NCI-H146 treated with DMSO at 0.1 percent for 48 hours (cell line): ENCODE results near the gene ZNF786.
"Not testable (repeated sequence)": the region's sequence is repeated elsewhere in the genome, so short reads cannot be mapped to it uniquely, and the experiment has no call there.

Experiments
- DNase-seq: peaks from one replicate; lab custom pipeline; 2025; ENCODE audit not compliant: unreplicated experiment; lab: John Stamatoyannopoulos, UW

Gene ZNF786

DNA sequence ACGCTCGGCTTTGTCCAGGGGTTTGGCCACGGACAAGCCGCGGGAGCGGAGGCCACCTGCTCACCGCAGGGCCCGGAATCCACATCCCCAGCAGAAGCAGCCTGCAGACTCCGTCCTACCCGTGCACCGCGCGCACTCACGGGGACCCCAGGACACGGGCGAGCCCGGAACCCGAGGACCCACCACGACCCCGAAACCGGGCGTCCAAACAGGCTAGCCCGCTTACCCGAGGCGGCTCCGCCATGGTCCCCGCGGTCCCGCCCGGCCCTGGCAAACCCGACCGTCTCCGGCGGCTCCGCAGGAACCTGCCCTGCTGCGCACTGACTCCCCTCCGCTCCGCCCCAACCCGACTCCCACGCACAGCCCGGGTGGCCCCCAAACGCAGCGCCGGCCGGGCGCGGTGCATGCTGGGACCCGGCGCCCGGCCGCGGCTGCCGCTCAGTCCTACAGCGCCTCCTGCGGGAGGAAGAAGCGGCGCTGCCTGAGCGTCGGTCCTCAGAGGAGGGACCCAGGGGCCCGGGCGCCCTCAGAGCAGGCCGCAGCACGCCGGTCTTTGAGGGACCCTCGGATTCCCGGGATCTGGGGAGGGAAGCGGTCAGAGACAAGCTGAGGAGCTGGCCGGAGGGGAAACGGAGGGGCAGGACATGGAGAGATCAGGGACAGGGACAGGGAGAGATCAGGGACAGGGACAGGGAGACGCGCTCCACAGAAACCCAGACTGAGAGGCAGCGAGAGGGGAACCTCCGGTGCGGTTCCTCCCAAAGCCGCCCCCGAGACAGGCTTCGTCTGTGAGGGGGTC is at the start of gene ZNF786:
TSS of gene ZNF786 (minus strand) at position 322 of the 799 bp plus-strand sequence. CDS start at position 244, 78 bp downstream.
- DNase-seq: peak; percentile 87

GRCh38 chr7:149136118-149136517 is 45.6 kb upstream of the ZNF786 start:
- no peak for DNase-seq

DNA sequence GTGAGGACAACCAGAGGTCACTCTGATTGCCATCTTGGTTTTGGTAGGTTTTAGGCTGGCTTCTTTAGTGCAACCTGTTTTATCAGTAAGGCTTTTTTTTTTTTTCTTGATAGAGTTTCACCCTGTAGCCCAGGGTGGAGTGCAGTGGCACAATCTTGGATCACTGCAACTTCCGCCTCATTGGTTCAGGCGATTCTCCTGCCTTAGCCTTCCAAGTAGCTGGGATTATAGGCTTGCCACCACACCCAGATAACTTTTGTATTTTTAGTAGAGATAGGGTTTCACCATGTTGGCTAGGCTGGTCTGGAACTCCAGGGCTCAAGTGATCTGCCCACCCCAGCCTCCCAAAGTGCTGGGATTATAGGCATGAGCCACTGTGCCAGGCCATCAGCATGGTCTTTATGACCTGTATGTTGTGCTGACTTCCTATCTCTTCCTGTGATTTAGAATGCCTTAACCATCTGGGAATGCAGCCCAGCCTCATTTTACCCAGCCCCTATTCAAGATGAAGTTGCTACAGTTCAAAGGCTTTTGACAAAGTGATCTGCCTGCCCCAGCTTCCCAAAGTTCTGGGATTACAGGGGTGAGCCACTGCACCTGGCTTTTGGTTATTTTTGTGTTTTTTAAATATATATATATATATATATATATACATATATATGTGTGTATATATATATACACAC is 42.7 kb upstream of the ZNF786 start:
- DNase-seq: no peak

DNA sequence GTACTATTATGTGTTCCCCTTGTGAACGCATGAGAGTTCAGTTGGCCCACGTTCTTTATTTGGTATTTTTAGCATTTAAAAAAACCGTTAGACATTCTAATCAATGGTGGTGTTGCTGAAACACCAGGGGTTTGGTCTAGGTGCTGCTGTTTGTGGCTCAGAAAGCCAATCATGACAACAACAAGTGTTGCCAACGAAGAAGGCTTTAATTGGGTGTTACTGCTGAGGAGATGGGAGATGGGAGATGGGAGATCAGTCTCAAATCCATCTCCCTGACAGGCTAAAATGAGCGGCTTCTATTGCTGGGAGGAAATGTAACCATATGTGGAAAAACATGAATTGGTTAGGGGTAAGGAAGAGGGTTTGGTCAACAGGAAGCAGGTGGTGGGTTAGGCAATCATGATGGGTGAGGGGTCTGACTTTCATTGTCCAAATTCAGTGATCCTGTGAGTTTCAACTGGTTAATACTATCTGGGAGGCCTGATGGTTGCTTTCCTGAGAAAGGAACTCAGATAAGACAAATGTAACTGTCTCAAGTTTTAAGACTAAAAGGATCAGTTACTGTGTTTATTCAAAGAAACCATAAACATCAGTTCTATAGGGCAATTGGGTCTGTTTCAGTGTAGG is 40.2 kb upstream of the ZNF786 start:
- DNase-seq: no peak

DNA sequence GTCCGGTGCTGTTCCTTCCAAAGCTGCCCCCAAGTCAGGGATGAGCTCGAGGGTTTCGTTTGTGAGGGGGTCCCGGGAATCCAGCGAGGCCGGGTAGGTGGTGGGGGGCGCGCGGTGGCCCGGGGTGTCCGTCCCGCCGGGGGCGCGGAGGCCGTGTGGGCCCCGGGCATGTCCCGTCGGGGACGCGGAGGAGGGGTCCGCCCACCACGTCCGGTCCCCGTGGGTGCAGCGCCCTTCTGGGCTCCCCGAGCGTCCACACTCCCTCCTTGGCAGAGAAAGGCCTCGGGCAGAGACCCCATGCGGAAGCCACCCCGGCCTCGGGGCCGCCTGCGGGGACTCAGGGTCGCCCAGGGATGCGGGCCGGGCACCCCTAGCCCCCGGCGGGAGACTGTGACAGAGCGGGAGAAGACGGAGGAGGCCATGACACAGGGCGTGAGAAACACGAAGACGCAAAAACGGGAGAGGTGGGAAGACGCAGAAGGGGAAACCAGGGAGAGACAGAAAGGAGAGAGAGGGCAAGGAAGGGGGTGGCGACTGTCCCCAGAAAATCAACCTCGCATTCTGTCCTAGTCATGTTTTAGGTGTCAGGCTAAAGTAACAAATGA is 36.2 kb upstream of the ZNF786 start:
- DNase-seq: peak; percentile 37

DNA sequence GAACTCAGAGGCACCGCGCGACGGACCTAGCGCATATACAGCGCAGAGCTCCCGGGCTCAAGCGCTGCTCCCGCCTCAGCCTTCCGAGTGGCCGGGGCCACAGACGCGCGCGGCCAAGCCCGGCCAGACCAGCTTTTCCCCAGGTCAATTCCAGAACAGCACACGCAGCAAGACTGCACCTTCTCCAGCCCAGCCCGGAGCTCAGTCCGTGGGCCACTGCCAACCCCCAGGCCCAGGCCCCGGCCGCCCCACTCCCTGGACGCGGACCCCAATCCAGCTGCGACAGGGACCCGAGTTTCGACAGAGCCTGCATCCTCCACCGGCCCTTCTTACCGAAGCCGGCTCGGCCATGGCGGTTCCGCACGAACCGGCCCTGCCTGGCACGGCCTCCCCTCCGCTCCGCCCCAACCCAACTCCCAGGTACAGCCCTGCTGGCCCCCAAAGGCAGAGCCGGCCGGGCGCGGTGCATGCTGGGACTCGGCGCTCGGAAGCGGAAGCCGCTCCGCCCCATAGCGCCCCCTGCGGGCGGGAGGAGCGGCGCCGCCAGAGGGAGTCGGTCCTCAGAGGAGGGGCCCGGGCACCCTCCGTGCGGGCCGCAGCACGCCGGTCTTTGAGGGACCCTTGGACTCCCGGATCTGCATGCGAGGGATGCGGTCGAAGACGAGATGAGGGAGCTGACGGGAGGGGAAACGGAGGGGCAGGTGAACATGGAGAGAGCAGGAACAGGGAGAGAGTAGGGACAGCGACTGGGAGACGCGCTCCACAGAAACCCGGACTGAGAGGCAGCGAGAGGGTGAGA is 35.5 kb upstream of the ZNF786 start, which contains the start of gene ZNF425:
TSS of gene ZNF425 (minus strand) at position 462 of the 799 bp plus-strand sequence. CDS start at position 351, 111 bp downstream.
- peak; percentile 71 for DNase-seq

DNA sequence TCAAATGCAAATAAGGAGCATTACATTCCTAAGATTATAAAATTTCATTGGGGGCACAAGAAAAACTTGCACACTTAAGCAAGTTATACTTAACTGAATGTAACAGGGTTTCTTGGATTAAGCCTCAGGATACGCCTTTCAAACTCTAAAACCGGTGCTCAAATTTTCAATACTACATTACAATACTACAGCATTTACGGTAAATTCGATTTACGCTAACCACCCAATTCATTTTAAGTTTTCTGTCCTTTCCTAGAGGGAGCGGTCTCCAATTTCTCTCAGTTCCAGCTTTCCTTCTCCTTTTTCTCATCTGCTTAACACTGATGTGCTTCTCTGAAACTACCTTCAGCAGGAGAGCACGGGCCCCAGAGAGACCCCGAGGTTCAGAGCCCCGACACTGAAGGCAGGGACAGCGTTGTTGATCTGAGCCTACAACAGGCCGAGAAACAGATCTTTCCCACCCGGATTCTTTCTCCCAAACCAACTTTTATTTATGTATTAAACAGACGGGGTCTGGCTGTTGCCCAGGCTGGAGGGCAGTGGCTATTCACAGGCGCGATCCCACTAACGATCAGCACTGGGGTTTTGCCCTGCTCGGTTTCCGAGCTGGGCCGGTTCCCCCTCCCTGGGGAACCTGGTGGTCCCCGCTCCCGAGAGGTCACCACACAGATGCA is 34.8 kb upstream of the ZNF786 start:
- DNase-seq: peak; percentile 47

DNA sequence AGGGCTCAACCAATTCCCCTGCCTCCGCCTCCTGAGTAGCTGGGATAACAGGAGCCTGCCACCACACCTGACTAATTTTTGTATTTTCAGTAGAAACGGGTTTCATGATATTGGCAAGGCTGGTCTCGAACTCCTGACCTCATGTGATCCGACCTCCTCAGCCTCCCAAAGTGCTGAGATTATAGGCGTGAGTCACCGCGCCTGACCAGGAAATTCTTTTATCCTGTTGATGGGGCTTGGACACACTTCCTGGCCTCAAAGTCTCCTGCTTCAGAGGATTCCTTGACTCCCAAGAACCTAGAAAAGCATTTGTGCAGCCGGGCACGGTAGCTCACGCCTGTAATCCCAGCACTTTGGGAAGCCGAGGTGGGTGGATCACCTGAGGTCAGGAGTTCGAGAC is 19.5 kb upstream of the ZNF786 start:
- no peak for DNase-seq

- no peak for DNase-seq
These were observed 14.2 kb upstream of the ZNF786 start for GRCh38 chr7:149104749-149105148.

GRCh38 chr7:149104214-149104613 is 13.7 kb upstream of the ZNF786 start:
- no peak for DNase-seq

DNA sequence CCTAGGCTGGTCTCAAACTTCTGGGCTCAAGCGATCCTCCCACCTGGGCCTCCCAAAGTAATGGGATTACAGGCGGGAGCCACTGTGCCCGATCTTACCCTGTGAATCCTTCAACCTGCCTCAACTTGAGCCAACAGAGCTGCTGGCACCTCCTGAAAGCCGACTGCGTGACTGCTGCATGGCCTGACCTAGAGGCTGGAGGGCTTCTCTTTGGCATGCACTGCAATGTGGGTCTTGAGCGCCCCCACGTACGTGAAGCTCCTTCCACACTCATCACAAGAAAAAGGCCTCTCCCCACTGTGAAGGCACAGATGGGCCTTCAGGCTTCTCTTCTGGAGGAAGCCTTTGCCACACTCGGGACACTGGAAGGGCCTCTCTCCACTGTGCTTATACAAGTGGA is 12.9 kb upstream of the ZNF786 start:
- DNase-seq: no peak

- no peak for DNase-seq
These were observed 12.1 kb upstream of the ZNF786 start for GRCh38 chr7:149102666-149103065.

DNA sequence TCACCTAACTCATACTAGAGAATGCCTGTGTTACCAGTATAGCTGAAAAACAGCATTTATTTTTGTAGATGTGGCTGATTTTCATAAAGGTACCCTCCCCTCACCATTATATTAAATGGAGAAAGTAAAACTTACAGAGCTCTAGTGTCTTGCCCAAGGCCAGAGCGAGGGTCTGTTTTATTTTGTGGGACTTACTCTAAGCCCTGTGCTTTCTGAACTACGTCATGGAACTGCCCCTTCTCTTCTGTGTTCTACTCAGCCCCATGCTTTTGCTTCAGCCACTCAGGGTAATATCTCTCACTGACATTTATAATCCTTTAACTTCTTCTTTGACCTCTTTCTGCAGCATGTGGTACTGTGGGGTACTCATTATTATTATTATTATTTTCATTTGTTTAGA is 10.3 kb upstream of the ZNF786 start:
- DNase-seq: no peak

DNA sequence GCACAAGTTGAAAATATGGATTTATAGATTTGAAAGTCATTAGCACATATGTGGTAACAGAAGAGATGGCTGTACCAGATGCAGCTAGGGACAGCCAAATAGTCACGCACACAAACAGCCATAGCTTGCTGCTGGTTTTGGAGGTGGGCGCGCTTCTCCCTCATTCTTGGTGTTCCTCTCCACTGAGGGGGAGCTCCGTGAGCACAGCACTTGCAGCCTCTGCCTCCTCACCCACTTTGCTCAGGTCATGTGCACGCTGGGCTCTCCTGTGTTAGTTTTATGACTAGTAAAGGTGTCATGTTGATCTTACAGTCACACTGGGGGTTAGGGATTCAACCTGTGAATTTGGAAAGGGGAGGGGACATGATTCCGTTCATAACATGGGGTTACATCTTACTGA is 8.5 kb upstream of the ZNF786 start:
- no peak for DNase-seq

DNA sequence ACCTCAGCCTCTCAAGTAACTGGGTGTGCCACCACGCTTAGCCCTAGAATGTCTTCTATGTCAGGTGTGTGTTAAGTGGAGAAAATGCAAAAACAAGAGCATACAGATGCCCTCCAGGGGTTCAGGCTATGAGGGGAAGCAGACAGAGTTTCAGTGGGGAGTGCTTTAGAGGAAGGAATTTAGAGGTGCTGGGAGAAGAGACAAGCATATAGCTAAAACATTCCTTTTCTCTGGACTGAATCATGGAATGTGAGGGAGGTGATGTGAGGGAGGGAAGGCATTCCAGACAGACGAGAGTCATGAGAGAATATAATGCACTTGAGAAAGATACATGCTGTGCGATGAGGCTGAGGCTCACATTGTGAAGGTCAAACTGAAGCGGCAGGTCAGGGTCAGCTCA is 6.6 kb upstream of the ZNF786 start:
- DNase-seq: no peak

DNA sequence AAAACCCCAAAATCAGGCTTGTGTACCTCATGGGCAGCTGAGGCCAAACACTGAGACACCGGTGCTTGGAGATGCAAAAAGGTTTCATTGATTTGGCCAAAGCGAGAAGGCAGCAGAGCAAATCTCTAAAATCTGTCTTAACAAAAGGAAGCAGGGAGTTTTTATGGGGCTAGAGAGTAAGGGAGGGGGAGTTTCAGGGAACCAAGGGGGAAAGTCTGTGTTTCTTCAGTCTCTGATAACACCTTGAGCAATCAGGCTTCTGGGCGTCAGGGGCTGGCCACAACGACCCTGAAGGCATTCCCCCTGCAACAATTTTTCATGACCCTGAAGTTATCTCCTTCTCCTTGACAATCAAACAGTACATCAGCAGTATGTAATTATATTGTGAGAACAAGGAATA is 2.7 kb upstream of the ZNF786 start:
- DNase-seq: no peak

DNA sequence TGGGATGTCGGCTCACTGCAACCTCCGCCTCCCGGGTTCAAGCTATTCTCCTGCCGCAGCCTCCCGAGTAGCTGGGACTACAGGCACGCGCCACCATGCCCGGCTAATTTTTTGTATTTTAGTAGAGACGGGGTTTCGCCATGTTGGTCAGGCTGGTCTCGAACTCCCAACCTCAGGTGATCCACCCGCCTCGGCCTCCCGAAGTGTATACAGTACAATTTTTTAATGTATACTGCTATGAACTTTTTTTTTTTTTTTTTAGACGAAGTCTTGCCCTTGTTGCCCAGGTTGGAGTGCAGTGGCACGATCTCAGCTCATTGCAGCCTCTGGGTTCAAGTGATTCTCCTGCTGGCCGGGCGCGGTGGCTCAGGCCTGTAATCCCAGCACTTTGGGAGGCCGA is 1.7 kb upstream of the ZNF786 start:
- DNase-seq: not testable (repeated sequence)

DNA sequence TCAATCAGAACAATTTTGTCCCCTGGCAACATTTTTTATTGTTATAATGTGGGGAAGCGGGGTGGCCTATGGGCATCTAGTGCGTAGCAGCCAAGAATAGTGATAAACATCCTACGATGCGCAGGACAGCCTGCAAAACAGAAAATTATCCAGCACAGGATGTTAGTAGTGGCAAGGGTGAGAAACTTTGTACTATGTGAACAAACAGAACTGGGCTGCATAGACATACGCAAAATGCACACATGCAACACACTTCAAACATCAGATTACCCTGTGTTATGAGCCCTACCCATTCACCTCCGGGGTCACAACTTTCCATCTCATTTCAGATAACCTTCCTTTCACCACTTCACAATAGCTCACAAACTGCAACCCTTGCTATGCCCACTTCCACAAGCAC is 3.1 kb downstream of the ZNF786 start:
- no peak for DNase-seq

DNA sequence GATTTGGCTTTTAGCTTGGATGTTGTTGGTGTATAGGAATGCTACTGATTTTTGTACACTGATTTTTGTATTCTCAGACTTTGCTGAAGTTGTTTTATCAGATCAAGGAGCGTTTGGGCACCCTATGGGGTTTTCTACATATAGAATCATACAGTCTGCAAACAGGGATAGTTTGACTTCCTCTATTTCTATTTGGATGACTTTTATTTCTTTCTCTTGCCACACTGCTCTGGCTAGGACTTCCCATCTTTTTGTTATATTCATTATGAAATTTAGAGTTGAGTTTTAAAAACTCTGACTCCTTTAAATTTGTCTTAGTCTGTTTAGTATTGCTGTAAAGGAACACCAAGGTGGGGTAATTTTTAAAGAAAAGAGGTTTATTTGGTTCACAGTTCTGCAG is 4.7 kb downstream of the ZNF786 start:
- no peak for DNase-seq

- no peak for DNase-seq
These were observed 6.1 kb downstream of the ZNF786 start for GRCh38 chr7:149084407-149084806.
